ENCODE measurements around the gene GPS1. TPM values are rescaled to one million over a fixed set of nuclear protein-coding genes. Genes with fewer than 3 reads are reported as not detected.

Gene GPS1
- total and polyA plus RNA-seq, 4 donors, result 53.9 to 66.3 (median 58.8) TPM

- H3K4me3 ChIP-seq (ENCODE audit: low read depth in 1 of 3, low read length in 3 of 3), result no peak overlapping the region
- 20% methylated on average over 24 of the region's 24 CpGs for WGBS
- H3K36me3 ChIP-seq (ENCODE audit: control insufficient read depth in 4 of 4, insufficient read depth in 3 of 4, low read depth in 1 of 4, low read length in 3 of 4), result no peaks in the 10 kb centered on the region
- H3K27me3 ChIP-seq (ENCODE audit: control insufficient read depth in 4 of 4, insufficient read depth in 4 of 4, low read length in 3 of 4), result no peaks in the 10 kb centered on the region
- peak; percentile 38 for TF ChIP-seq FOXA2 (IDR thresholded peaks at IDR 0.05)
- TF ChIP-seq NR2F2 (IDR thresholded peaks at IDR 0.05), result peak; percentile 51
- TF ChIP-seq HNF4G (IDR thresholded peaks at IDR 0.05), result peak; percentile 30
- peak; percentile 65 to 84 for TF ChIP-seq HNF4A (conservative IDR thresholded peaks at IDR 0.05)
- peak; percentile 86 for TF ChIP-seq YY1 (IDR thresholded peaks at IDR 0.05)
- TF ChIP-seq, protein P1, sequence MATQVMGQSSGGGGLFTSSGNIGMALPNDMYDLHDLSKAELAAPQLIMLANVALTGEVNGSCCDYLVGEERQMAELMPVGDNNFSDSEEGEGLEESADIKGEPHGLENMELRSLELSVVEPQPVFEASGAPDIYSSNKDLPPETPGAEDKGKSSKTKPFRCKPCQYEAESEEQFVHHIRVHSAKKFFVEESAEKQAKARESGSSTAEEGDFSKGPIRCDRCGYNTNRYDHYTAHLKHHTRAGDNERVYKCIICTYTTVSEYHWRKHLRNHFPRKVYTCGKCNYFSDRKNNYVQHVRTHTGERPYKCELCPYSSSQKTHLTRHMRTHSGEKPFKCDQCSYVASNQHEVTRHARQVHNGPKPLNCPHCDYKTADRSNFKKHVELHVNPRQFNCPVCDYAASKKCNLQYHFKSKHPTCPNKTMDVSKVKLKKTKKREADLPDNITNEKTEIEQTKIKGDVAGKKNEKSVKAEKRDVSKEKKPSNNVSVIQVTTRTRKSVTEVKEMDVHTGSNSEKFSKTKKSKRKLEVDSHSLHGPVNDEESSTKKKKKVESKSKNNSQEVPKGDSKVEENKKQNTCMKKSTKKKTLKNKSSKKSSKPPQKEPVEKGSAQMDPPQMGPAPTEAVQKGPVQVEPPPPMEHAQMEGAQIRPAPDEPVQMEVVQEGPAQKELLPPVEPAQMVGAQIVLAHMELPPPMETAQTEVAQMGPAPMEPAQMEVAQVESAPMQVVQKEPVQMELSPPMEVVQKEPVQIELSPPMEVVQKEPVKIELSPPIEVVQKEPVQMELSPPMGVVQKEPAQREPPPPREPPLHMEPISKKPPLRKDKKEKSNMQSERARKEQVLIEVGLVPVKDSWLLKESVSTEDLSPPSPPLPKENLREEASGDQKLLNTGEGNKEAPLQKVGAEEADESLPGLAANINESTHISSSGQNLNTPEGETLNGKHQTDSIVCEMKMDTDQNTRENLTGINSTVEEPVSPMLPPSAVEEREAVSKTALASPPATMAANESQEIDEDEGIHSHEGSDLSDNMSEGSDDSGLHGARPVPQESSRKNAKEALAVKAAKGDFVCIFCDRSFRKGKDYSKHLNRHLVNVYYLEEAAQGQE (IDR thresholded peaks at IDR 0.05), result no peak
- TF ChIP-seq TAF1 (conservative IDR thresholded peaks at IDR 0.05), result peak; percentile 21
- TF ChIP-seq RAD21 (IDR thresholded peaks at IDR 0.05), result peak; percentile 56 to 74
- TF ChIP-seq MAX (IDR thresholded peaks at IDR 0.05), result peak; percentile 97
- TF ChIP-seq ZBTB33 (IDR thresholded peaks at IDR 0.05), result peak; percentile 59
- no peak for TF ChIP-seq JUND (IDR thresholded peaks at IDR 0.05)
- TF ChIP-seq SP1 (IDR thresholded peaks at IDR 0.05), result peak; percentile 92
- peak in 1 of 2 donors; percentile 77 for TF ChIP-seq EGR1 (IDR thresholded peaks at IDR 0.05; ENCODE audit: low read depth in 2 of 2)
- TF ChIP-seq RXRA (IDR thresholded peaks at IDR 0.05), result peak; percentile 97 to 98
- TF ChIP-seq FOXA1 (IDR thresholded peaks at IDR 0.05), result no peak
- TF ChIP-seq, protein P2, sequence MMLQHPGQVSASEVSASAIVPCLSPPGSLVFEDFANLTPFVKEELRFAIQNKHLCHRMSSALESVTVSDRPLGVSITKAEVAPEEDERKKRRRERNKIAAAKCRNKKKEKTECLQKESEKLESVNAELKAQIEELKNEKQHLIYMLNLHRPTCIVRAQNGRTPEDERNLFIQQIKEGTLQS (IDR thresholded peaks at IDR 0.05), result peak; percentile 53
- no peak for TF ChIP-seq GABPA (IDR thresholded peaks at IDR 0.05 in 1 of 2, conservative IDR thresholded peaks at IDR 0.05 in 1 of 2)
- TF ChIP-seq, protein P3, sequence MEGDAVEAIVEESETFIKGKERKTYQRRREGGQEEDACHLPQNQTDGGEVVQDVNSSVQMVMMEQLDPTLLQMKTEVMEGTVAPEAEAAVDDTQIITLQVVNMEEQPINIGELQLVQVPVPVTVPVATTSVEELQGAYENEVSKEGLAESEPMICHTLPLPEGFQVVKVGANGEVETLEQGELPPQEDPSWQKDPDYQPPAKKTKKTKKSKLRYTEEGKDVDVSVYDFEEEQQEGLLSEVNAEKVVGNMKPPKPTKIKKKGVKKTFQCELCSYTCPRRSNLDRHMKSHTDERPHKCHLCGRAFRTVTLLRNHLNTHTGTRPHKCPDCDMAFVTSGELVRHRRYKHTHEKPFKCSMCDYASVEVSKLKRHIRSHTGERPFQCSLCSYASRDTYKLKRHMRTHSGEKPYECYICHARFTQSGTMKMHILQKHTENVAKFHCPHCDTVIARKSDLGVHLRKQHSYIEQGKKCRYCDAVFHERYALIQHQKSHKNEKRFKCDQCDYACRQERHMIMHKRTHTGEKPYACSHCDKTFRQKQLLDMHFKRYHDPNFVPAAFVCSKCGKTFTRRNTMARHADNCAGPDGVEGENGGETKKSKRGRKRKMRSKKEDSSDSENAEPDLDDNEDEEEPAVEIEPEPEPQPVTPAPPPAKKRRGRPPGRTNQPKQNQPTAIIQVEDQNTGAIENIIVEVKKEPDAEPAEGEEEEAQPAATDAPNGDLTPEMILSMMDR (IDR thresholded peaks at IDR 0.05; ENCODE audit: low read depth, low read length, missing input control), result no peak
- H3K4me1 ChIP-seq (ENCODE audit: control insufficient read depth in 4 of 4, insufficient read depth in 4 of 4, low read length in 3 of 4), result peaks cover 48 to 94% (median 70%) of the 10 kb centered on the region in 4 donors
- no peaks in the 10 kb centered on the region for H3K9me3 ChIP-seq (ENCODE audit: control insufficient read depth in 4 of 4, low read length in 3 of 4)
- peak; percentile 65 for DNase-seq (ENCODE audit: low spot score)
- H3K27ac ChIP-seq (ENCODE audit: low read depth in 1 of 2, low read length in 2 of 2), result peak overlapping the region; percentile 96 to 98
- H3K9ac ChIP-seq (ENCODE audit: low read depth in 1 of 2, low read length in 2 of 2), result peak overlapping the region; percentile 26 to 30
Measured at GRCh38 chr17:82103553-82104451, 52.1 kb downstream of the GPS1 start.

Measured in liver (tissue), 9 donors.